HG03439 (cell line): ENCODE data around the gene CAPN11.
"Not testable (repeated sequence)": the region's sequence is repeated elsewhere in the genome, so short reads cannot be mapped to it uniquely, and the experiment has no call there.

ENCODE experiments used
- ATAC-seq: cut with Tn5 transposase; IDR thresholded peaks from one replicate; pipeline ENCODE4 v1.9.1; 2021; ENCODE audit warnings: mild to moderate bottlenecking, moderate library complexity; ENCODE audit not compliant: unreplicated experiment

Gene CAPN11

GRCh38 chr6:44129841-44130322 is 28.7 kb upstream of the CAPN11 start:
- no peak for ATAC-seq

- no peak for ATAC-seq
Measured at GRCh38 chr6:44131892-44132291, 26.7 kb upstream of the CAPN11 start.

- ATAC-seq, result no peak
Measured at GRCh38 chr6:44132476-44132875, 26.1 kb upstream of the CAPN11 start.

GRCh38 chr6:44133003-44133931 is 25.4 kb upstream of the CAPN11 start:
- no peak for ATAC-seq

- ATAC-seq, result no peak
Measured at GRCh38 chr6:44133981-44134711, 24.5 kb upstream of the CAPN11 start.

GRCh38 chr6:44135173-44135758 is 23.4 kb upstream of the CAPN11 start:
- ATAC-seq, result no peak

- no peak for ATAC-seq
Measured at GRCh38 chr6:44135875-44136274, 22.7 kb upstream of the CAPN11 start.

- ATAC-seq, result no peak
Measured at GRCh38 chr6:44138717-44139350, 19.8 kb upstream of the CAPN11 start.

- no peak for ATAC-seq
Measured at GRCh38 chr6:44139351-44139743, 19.3 kb upstream of the CAPN11 start.

GRCh38 chr6:44142835-44143234 is 15.8 kb upstream of the CAPN11 start:
- ATAC-seq, result no peak

- ATAC-seq, result no peak
Measured at GRCh38 chr6:44143731-44144130, 14.9 kb upstream of the CAPN11 start.

- not testable (repeated sequence) for ATAC-seq
Measured at GRCh38 chr6:44144536-44144935, 14.1 kb upstream of the CAPN11 start.

- no peak for ATAC-seq
Measured at GRCh38 chr6:44145839-44146238, 12.8 kb upstream of the CAPN11 start.

GRCh38 chr6:44146685-44147084 is 11.9 kb upstream of the CAPN11 start:
- no peak for ATAC-seq

- no peak for ATAC-seq
Measured at GRCh38 chr6:44147256-44147655, 11.4 kb upstream of the CAPN11 start.

- ATAC-seq, result no peak
Measured at GRCh38 chr6:44148306-44148705, 10.3 kb upstream of the CAPN11 start.

GRCh38 chr6:44149369-44150012 is 9.1 kb upstream of the CAPN11 start:
- no peak for ATAC-seq

GRCh38 chr6:44150317-44150917 is 8.2 kb upstream of the CAPN11 start:
- no peak for ATAC-seq

GRCh38 chr6:44151348-44152108 is 7.1 kb upstream of the CAPN11 start:
- no peak for ATAC-seq

- ATAC-seq, result no peak
Measured at GRCh38 chr6:44152109-44152461, 6.5 kb upstream of the CAPN11 start.
